Measurements from ENCODE around the gene CFD. TPM values are rescaled to one million over a fixed set of nuclear protein-coding genes. Genes with fewer than 3 reads are reported as not detected.

CFD gene
- total and polyA plus RNA-seq, 10 of the 15 experiments (the other 5 are each of a cell fraction or from before 2014, with no cell fraction given) = 0.05 to 1.1 (median 0.38) TPM; not detected in 4

GRCh38 chr19:843836-844545 lies 15.5 kb upstream of the CFD start:
- in situ Hi-C loops (cut with MboI) = no loop called here
- Histone ChIP-seq H3K4me3 (no peak overlapping the region), H3K9me3 (replicated peaks; ENCODE audit: control insufficient read depth, insufficient read depth, low read length) (no peaks in the 10 kb centered on the region; the same call in 2 of the 3 replicates), H4K20me1 (ENCODE audit: control insufficient read depth, insufficient read depth) (no peaks in the 10 kb centered on the region), H3K79me2 (ENCODE audit: control insufficient read depth, insufficient read depth, low read length) (no peaks in the 10 kb centered on the region), H3K36me3 (ENCODE audit: control insufficient read depth in 2 of 2, insufficient read depth in 2 of 2, low read length in 1 of 2) (no peaks in the 10 kb centered on the region), H3K9ac (ENCODE audit: control insufficient read depth, insufficient read depth, low read length) (no peak overlapping the region), H3K4me2 (ENCODE audit: control insufficient read depth, insufficient read depth) (no peak overlapping the region), H3K27ac (ENCODE audit: control insufficient read depth, insufficient read depth) (no peak overlapping the region), H3K27me3 (replicated peaks in 1 of 2; ENCODE audit: control insufficient read depth in 2 of 2, insufficient read depth in 2 of 2, low read length in 1 of 2) (no peaks in the 10 kb centered on the region; a peak in 1 of 4 replicates), H2AFZ (ENCODE audit: control insufficient read depth, low read depth, low read length) (no peak overlapping the region), H3K4me1 (ENCODE audit: control insufficient read depth, insufficient read depth, low read length) (peaks cover 2% of the 10 kb centered on the region; the same call in 1 of the 2 replicates)
- BruUV-seq (replicated peaks) = no TSS peak
- FAIRE-seq (no peak), DNase-seq (ENCODE audit: low read depth, low spot score) (no peak), ATAC-seq (no peak)
- WGBS (ENCODE audit: insufficient coverage, insufficient replicate concordance, low lambda C conversion rate, missing lambda C conversion rate) = 10% methylated on average over 23 of the region's 70 CpGs
- CTCF ChIA-PET = no interaction called here
- intact Hi-C loops (cut with micrococcal nuclease; ENCODE audit: unreplicated experiment) = no loop called here
- RAD21 ChIA-PET (ENCODE audit: unreplicated experiment) = no interaction called here
- POLR2A ChIA-PET = interaction anchor here (0.6 kb wide), 1 partner anchor 160 kb away, joined by 3 read pairs; no protein-coding TSS in a partner anchor
- SMC1A ChIA-PET (ENCODE audit: uncharacterized antibody, unreplicated experiment) = interaction anchor here (0.5 kb wide), 1 partner anchor 11 kb away, joined by 3 read pairs; no protein-coding TSS in a partner anchor
- TF ChIP-seq RCOR1 (conservative IDR thresholded peaks at IDR 0.05; ENCODE audit: low read depth, low read length) = no peak
- TF ChIP-seq ZBED1 (IDR thresholded peaks at IDR 0.05; ENCODE audit: borderline replicate concordance) = no peak
- TF ChIP-seq HDGF (IDR thresholded peaks at IDR 0.05) = no peak
- no peak for TF ChIP-seq MTA3 (IDR thresholded peaks at IDR 0.05; ENCODE audit: borderline replicate concordance, low read length)
- TF ChIP-seq NR2C2 (IDR thresholded peaks at IDR 0.05; ENCODE audit: borderline replicate concordance, control insufficient read depth, insufficient read length, low read depth) = no peak
- no peak for TF ChIP-seq IRF5 (IDR thresholded peaks at IDR 0.05; ENCODE audit: borderline replicate concordance)
- no peak for TF ChIP-seq KDM1A (IDR thresholded peaks at IDR 0.05; ENCODE audit: borderline replicate concordance)
- no peak for TF ChIP-seq NFYB (IDR thresholded peaks at IDR 0.05; ENCODE audit: insufficient read depth, low read depth, low read length)
- TF ChIP-seq ZNF592 (IDR thresholded peaks at IDR 0.05) = no peak
- TF ChIP-seq NBN (IDR thresholded peaks at IDR 0.05) = no peak
- TF ChIP-seq EGR1 (IDR thresholded peaks at IDR 0.05; ENCODE audit: borderline replicate concordance in 1 of 2, low read depth in 2 of 2, low read length in 2 of 2) = no peak
- TF ChIP-seq SREBF1 (IDR thresholded peaks at IDR 0.05; ENCODE audit: low read length) = no peak
